Suppressor macrophage (primary cell): ENCODE data around the gene KCTD1.

ENCODE experiments used
- DNase-seq, 4 experiments: peaks; one replicate each; pipeline ENCODE4 v3.0.0-alpha.2; 2020 to 2022
- total RNA-seq, 17 experiments: gene quantifications; one replicate each; lab custom pipeline; 2026; ENCODE audit warnings: mixed read lengths in 6 of 17, inconsistent platforms in 3 of 17; lab: John Stamatoyannopoulos, UW

Gene KCTD1
- 0.28 to 9.9 (median 1.9) reads per million in 17 experiments for total RNA-seq

DNA sequence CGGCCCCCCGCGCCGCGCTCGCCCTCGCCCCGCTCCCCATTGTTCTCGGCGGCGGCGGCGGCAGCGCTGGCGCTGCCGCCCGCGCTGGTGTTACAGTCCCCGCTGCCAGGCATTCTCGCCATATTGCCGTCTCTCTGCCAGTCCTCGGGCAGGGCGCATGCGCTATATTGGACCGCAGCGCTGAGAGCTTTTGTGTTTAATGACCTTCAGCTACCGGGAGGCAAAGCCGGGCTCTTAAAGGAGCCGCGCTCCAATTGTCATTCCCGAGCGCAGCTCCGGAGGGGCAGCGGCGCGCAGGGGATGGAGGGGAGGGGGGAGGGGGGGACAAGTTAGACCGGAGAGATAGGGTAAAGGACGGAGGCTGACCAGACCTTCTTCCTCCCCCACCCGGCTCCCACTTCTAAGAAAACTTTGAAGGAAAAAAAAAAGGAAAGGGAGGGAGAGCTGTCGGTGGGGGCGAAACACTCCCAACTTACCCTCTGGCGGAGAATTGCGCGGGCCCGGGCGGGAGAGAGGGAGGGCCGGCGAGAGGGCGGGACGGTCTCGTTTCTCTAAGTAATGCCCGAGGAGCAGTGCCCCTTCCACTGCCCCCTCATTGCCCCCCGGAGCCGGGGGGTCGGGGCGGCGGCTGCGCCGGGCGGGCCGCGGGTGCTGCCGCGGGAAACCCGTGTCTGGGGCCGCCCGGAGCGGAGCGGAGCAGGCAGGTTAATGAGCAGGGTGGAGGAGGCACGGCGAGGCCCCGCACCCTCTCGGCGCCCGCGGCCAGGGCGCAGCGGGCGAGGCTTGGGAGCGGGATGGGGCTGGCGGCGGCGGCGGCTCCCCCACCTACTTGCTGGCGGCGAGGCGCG is at the start of gene KCTD1:
TSS of gene KCTD1 (minus strand) at position 139 of the 848 bp plus-strand sequence. CDS start at position 122, 17 bp downstream.
- peak; percentile 86 to 92 (median 92) for DNase-seq

DNA sequence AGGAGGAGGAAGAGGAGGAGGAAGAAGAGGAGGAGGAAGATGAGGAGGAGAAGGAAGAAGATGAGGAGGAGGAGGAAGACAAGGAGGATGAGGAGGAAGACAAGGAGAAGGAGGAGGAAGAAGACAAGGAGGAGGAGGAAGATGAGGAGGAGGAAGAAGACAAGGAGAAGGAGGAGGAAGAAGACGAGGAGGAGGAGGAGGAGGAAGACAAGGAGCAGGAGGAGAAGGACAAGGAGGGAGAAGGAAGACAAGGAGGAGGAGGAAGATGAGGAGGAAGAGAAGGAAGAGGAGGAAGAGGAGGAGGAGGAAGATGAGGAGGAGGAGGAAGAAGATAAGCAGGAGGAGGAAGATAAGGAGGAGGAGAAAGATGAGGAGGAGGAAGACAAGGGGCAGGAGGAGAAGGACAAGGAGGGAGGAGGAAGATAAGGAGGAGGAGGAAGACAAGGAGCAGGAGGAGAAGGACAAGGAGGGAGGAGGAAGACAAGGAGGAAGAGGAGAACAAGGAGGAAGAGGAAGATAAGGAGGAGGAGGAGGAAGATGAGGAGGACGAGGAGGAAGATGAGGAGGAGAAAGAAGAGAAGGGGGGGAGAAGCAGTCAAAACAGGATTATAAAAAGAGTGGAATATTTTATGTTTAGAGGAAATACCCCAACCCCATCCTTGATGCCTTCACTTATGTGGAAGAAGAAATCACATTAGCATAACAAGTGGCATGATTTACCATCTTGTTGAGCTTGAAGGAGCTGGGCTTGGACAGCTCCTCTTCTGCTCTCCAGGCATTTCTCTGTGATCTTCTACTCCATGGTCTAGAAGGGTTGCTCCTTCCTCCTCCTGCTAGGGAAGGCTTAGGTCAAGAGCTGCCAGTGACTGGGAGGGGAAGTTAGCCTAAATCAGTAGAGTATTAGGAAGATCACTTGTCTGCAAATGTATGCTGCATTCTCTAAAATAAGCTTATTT is 45.3 kb upstream of the KCTD1 start:
- DNase-seq, result peak in 3 of 4 experiments; percentile 5 to 8 (median 7)

DNA sequence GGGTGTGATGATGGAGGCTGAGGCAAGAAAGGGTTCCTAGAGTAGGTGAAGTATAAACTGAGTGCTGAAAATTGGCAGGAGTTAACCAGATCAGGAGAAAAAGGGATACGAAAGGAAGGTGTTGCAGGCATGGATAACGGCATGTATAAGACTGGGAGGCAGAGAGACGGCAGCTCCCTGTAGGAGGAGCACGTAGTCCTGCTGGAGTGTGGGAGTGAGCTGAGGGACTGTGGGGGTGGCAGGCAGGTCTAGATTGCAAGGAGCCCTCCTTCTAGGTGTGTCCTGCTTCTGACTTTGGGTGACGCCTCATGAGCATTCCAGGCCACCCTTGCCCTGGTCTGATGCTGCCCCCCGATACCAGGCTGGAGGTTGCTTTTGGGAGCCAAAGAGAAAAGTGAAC is 36.4 kb upstream of the KCTD1 start:
- DNase-seq, result no peak

DNA sequence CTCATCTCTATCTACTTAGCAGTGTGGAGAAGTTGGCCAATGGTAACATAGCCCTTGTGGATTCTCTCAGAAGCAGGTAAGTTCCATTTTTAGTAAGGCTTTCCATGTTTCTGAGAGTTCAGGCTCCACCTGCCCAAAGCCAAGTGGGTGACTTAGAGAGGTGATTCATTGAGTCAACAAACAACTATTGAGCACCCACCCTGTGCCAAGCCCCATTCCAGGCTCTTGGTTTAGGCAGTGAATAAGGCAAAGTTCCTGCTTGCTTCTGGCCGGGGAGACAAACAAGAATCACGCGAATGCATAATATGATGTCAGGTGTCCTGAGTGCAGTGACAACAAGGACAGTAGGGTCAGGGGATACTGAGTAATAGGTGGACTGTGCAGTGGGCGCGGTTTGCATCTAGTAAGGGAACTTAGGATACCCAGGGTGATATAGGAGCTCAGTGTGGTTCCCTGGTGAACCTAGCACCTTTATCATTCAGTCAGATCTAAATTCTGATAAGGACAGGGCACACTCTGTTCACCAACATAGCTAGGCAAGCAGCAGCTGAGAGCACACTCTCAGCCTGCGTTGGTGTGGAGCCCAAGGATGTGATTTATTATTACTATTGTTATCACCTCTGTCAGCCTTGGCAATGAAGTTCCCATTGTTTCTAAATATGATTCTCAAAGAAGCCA is 31.7 kb upstream of the KCTD1 start:
- DNase-seq, result no peak

DNA sequence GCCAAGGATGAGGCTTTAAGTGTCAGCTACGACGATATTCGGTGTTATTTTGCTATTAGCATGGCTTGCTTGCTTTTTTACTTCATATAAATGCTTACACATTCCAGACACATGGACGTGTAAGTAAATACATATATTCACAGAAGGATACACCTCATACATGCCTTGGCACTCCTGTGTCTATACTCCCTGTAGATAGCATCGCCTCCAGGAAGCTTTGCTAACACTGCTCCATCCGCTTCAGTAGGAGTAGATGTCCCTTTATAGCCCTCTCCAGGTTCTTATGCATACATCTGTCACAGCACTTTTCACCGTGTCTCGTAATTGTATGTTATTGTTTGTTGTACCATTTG is 27.5 kb upstream of the KCTD1 start:
- no peak for DNase-seq

DNA sequence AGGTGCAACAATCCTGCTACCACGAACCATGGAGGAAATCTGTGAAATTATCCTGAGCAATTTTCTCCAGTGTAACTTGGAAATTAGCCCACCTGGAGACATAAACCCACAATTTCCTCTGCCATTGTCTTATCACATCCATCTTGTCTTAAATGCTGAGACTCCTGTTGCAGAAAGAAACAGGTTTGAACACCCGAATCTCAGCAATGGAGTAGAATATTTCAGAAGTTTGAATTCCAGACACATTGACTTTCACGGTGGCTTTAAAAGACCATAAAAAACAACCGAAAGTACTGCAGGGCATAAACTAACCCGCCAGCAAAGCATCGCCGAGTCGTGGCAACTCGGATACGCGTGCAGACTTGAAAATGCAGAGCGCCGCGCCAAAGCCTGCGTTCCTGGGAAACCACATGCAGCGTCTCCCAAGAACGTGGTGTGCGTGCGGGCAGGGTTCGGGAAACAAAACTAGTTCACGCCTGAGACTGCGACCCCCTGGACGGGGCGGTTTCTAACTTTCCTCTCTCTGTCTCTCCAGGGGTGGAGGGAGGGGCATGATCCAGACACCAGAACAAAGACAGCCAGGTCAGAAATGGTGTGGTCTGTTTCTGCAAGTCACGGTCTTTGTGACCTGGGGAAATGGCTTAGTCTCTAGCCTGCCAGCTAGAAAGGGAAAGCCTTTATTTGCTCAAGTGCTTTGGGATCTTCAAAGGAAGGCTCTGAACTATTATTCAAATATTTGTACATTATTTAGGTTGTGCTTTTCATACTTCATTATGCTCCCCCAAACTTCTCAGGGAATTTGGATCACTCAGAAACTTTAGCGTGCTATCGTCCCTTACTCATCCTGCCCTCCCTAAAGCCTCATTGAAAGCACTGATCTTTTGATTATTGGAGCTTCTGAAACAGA is 26.9 kb upstream of the KCTD1 start:
- peak in 2 of 4 experiments; percentile 4 to 13 for DNase-seq

DNA sequence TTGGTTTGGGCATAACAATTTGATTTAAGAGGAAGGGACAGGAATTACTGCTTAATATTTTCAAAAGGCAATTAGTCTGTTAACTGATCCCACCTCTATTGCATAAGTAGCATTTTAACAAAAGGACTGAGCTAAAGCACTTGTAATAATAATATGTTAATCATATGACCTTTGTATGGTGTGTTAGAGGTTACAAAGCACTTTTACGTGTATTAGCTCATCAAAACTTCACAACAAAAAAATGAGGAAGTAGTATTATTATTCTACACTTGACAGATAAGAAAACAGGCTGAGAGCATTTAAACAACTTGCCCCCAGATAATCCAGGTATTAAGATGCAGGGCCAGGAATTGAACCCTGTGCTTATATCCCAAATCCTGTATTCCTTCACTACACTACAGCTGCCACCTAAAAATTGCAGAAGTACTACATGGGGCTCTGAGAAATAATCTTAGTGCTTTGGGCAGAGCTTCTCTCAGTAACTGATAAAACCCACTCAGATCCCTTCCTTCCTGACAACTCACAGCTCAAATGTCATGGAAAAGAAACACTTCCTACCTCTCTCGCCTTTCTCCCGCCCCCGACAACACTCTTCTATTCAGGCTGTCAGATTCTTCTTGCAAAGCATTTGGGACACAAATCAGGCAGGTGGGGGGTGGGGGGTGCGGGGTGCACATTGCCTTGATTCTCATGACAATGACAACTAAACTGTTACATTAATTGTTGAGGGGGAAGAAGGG is 20.7 kb upstream of the KCTD1 start:
- peak in 2 of 4 experiments; percentile 37 to 48 for DNase-seq

DNA sequence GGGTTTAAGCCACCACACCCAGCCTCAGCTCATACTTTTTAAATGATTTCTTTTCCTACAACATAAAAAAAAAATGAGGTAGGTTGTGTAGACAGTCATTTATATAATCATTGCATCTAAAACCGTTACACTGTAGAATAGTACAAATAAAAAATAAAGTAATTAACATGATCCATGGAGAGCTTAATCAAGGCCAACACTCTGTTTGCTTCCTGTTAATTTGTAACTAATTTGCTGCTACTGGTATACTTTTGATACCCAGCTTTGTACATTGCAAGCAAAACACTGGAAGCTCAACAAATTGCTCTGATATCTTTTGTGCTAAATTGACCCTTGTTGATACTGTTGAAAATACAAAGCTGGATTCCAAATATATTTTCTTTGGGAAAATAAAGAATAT is 20.2 kb upstream of the KCTD1 start:
- no peak for DNase-seq

DNA sequence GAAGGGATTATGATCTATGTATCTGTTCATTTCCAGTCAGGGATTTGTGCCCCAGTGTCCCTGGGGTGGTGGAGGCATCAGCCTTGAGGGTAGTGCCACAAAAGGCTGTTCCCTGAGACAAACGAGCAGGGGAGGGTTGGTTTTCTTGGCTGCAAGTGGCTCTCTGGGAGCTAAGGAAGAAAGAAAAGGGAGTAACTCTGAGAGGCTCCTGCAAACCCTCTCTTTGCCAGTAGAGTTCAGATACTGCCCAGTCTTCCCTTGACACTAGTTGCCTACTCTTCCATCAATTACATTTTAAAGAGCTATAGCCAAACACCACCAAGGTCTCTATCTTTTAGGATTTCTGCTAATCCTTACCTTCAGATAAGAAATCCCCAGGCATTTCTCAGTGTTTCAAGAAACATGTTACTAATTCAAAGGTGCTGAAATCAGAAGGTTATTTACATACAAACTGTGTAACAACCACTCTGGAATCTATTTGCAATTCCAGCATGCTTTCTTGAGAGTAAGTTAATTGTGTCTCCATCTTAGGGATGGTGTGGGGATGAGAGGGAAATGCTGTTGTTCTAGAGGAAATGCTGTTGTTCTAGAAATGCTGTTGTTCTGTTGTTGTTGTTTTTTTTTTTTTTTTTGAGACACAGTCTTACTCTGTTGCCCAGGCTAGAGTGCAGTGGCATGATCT is 18.7 kb upstream of the KCTD1 start:
- DNase-seq, result no peak

DNA sequence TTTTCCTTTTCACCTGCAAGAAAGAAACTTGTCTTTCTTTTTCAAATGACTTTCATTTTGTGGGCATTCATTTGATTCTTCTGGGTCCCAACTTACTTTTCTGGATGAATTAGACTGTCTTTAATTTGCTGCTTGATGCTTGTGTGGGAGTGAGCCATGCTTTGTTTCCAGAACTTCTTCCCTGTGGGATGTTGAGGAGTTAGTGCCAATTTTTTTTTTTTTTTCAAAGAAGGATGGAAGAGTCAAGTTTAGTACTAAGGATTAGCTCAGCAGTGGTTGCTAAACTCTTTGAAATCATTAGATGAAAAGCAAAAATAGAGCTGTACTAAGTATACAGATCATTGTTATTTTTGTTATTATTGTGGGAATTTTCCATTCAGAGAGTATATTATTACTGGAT is 17.2 kb upstream of the KCTD1 start:
- no peak for DNase-seq

DNA sequence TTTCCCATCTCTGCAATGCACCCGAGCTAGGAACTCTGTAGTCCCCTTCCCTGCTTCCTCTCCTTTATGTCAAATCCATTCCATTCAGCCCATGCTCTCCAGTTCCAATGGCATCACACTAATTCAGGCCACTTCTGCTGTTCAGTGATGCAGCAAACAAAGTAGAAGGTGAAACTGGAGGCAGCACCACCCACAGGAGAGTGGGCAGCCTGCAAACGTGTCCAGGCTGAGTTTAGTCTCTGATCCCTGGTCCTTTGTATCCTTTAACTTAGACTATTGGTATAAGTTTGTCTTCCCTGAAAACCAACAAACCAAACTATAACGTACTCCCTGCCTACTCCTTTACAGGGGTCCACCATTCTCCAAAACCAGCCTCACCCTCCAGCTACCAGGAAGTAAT is 14.7 kb upstream of the KCTD1 start:
- no peak for DNase-seq

DNA sequence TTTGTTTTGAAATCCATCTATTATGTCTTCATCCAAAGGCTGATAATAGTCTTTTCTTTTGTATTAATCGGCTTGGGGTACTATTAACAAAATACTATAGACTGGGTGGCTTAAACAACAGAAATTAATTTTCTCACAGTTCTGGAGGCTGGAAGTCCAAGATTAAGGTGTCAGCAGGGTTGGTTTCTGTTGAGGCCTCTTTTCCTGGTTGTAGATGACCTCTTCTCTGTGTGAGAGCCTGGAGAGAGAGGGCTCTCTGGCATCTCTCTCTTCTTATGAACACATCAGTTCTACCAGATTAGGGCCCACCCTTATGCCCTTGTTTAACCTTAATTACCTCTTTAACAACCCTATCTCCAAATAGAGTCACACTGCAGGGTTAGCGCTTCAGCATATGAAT is 14.2 kb upstream of the KCTD1 start:
- DNase-seq, result no peak

DNA sequence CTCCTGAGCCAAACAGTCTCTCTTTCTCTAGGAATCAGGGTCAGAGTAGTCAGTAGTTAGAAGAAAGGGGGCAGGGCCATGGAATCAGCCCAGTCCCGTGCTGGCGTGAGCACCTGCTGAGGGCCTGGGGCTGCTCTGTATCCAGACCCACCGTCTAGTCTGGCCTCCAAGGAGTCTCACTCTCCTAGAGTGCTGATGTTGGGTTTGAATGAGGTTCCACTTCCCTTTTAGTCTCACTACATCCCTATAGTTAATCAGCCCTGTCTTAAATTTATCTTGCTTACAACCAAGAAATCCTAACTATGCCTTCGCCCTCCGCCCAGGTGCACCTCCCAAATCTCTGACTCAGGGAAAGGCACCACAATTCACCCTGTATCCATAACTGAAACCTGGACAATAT is 13.4 kb upstream of the KCTD1 start:
- DNase-seq, result no peak

DNA sequence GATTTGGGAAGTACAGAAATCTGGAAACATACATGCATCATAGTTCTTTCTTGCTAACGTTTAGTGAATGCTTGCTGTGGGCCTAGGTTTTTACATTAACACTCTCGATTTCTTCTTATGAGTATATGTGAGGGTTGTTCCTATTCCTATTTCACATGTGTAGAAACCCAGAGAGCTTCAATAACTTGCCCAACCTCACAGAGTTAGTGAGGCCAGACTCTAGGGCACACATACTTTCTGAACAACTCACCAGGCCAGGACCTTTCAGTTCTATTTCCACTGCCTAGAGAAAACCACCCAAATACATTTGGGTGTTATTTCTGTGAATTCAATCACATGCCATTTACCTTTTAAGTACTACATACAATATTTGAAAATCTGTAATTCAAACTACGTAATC is 8.2 kb upstream of the KCTD1 start:
- DNase-seq, result no peak

DNA sequence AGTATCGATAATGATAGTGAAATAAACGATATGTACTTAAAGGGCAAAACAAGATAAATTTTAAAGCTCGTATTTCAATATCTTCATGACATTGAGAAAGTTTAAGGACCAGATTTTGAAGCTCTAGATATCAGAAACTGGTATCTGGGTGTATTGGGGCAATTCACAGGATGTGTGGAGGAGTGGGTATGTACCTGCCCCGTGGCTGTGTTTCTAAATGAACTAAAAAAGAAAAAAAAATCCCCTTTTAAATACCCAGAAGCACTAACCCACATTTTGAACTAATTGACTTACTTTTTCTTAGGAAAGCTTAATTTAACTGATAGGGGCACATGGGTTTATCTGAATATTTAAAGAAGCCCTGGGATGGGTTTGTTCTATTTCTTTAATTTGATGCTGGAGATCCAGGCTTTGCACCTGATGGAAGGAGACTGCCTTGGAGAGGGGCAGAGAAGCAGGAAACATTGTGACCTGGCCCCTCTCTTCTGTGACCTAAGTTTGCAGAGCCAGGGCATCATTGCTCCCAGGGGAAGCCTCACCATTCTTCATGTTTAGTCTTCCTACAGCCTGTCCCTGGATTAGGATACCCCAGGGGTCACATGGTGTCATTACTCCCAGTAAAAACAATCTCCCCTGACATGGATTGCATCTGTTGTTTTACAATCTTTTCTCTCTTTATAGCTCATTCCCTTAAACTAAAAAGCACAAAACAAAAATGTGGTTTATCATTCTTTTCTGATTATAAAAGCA is 7.6 kb upstream of the KCTD1 start:
- DNase-seq, result no peak

DNA sequence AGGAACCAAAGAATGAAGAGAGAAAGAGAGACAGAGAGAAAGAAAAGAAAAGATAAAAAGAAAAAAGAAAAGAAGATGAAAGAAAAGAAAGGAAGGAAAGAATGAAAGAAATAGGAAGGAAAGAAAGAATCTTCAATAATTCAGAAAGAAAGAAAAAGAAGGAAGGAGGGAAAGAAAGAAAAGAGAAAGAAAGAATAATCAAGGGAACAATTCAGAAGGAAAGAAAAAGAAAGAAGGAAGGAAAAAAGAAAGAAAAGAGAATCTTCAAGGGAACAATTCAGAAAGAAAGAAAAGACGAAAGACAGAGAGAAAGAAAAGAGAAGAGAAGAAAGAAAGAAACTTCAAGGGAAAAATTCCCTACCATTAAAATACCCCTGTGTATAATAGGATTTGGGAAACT is 5.6 kb upstream of the KCTD1 start:
- DNase-seq, result no peak

DNA sequence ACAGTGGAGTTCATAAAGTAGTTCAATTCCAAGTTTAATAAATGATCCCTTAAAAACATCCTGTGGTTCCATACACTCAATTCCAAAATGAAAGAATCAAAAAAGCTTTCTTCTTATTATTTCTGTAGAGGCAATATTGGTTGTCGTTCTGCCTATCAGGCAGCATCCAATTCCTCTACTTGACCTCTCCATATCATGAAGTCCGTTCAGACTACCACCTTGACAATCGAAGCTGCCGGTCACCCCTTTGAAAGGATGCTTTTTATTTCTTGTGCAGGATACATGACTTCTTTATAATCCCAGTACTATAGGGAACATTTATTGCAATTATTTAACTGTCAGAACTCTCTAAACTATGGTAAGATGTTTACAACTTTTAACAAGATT is 3.3 kb upstream of the KCTD1 start:
- DNase-seq, result no peak

DNA sequence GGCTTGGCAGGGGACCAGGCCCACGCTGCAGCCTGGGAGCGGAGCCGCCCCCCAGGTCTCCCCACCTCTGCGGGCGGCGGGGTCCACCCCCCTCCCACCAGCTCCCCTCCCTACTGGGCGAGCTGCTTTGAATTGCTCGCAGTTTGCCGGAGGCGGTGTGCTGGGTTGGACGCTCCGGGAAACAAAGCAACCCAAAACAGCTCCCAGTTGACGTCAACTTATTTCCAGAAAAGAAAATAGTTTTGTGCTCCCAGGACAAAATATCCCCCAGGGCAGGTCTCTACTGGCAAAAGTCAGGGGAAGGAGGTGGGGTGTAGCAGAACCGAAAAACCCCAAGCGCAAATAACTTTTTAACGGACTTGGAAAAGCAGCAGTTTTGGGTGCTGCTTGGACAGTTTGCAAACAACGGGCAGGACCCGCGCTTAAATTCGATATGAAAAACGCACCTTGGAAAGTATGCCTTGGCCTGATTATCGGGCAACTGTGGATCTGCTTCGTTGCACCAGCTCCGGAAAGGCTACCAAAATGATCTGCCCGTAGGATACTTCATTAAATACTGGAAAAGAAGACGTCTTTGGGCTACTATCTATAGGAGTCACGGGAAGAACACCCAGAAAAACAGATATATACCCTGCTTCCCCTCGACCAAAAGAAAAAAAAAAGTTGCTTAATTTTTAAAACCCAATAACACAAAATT is 2.8 kb upstream of the KCTD1 start:
- peak in 1 of 4 experiments; percentile 4 for DNase-seq
